ENCODE data around the gene DKK3.

DKK3 gene

GRCh38 chr11:11980841-11981308 lies 27.6 kb downstream of the DKK3 start:
- DNase-seq, result no peak

- DNase-seq, result no peak
These were observed 28.2 kb downstream of the DKK3 start for GRCh38 chr11:11980200-11980599.

GRCh38 chr11:11979488-11980117 lies 28.8 kb downstream of the DKK3 start:
- no peak for DNase-seq

GRCh38 chr11:11978792-11979487 lies 29.5 kb downstream of the DKK3 start:
- DNase-seq, result no peak

- DNase-seq, result no peak
These were observed 30.3 kb downstream of the DKK3 start for GRCh38 chr11:11978098-11978637.

- DNase-seq, result no peak
These were observed 31.1 kb downstream of the DKK3 start for GRCh38 chr11:11977206-11977938.

GRCh38 chr11:11976481-11977127 lies 31.8 kb downstream of the DKK3 start:
- DNase-seq, result no peak

- DNase-seq, result no peak
These were observed 33.0 kb downstream of the DKK3 start for GRCh38 chr11:11975201-11976092.

GRCh38 chr11:11973866-11974265 lies 34.6 kb downstream of the DKK3 start:
- no peak for DNase-seq

GRCh38 chr11:11973361-11973800 lies 35.0 kb downstream of the DKK3 start:
- DNase-seq, result no peak

GRCh38 chr11:11972730-11973341 lies 35.6 kb downstream of the DKK3 start:
- DNase-seq, result no peak

GRCh38 chr11:11971906-11972547 lies 36.4 kb downstream of the DKK3 start:
- DNase-seq, result no peak

GRCh38 chr11:11970556-11970955 lies 37.9 kb downstream of the DKK3 start:
- DNase-seq, result no peak

GRCh38 chr11:11969380-11970215 lies 38.8 kb downstream of the DKK3 start:
- DNase-seq, result no peak

GRCh38 chr11:11968511-11969280 lies 39.7 kb downstream of the DKK3 start:
- DNase-seq, result no peak

GRCh38 chr11:11967669-11968510 lies 40.5 kb downstream of the DKK3 start:
- no peak for DNase-seq

- DNase-seq, result peak; percentile 68
These were observed 41.4 kb downstream of the DKK3 start for GRCh38 chr11:11966826-11967668.

All from CD4-positive, alpha-beta T cell treated with Interleukin-17A for 1 hour (primary cell).